Panc1 (cell line): Measurements from ENCODE around the gene ACSBG1. TPM values are rescaled to one million over a fixed set of nuclear protein-coding genes. Genes with fewer than 3 reads are reported as not detected.

ENCODE experiments used
- ATAC-seq: fragments of 200-7000 bp; cut with Tn5 transposase; 2 replicates; pipeline ENCODE4 v1.9.1; 2020; ENCODE audit warnings: mild to moderate bottlenecking, moderate library complexity
- Bru-seq: library from RNA; stranded (reverse); fragments of 400-500 nt; gene quantifications from one replicate; lab custom pipeline; 2021; lab: Mats Ljungman, UMichigan
- BruChase-seq, 2 experiments: library from RNA; stranded (reverse); fragments of 400-500 nt; gene quantifications; one replicate each; lab custom pipeline; 2021; lab: Mats Ljungman, UMichigan
- BruUV-seq: library from RNA; stranded (reverse); fragments of 400-500 nt; replicated peaks from 2 replicates; lab custom pipeline; 2021; lab: Mats Ljungman, UMichigan
- CTCF ChIA-PET: fragments of 300-600 bp; sonication (Branson Sonifier 250); formaldehyde crosslinking; loops from one replicate; lab custom pipeline; 2022; ENCODE audit warnings: antibody characterized with exemption; lab: Charles Lee
- POLR2A ChIA-PET: fragments of 300-600 bp; sonication (Branson Sonifier 250); formaldehyde crosslinking; loops from one replicate; lab custom pipeline; 2022; ENCODE audit warnings: antibody characterized with exemption; lab: Charles Lee
- DNase-seq: peaks from one replicate; pipeline ENCODE4 v3.0.0-alpha.2; 2010; ENCODE audit warnings: low read depth, low spot score
- H3K27ac ChIP-seq: 2 replicates; pipeline ENCODE4 v1.5.1; 2011; ENCODE audit warnings: mild to moderate bottlenecking, low read length, inconsistent platforms
- H3K27me3 ChIP-seq: fragments of 200-500 bp; sonication (Bioruptor generic); 2 replicates; pipeline ENCODE4 v1.6.0; 2014; ENCODE audit warnings: low read length, inconsistent platforms; ENCODE audit not compliant: control insufficient read depth, insufficient read depth
- H3K36me3 ChIP-seq: fragments of 200-500 bp; sonication (Bioruptor generic); 2 replicates; pipeline ENCODE4 v1.5.1; 2014; ENCODE audit warnings: inconsistent platforms, mild to moderate bottlenecking, low read length, moderate library complexity; ENCODE audit not compliant: control insufficient read depth, insufficient read depth
- H3K4me1 ChIP-seq: 2 replicates; pipeline ENCODE4 v1.5.1; 2011; ENCODE audit warnings: inconsistent platforms, mild to moderate bottlenecking, low read length, moderate library complexity; ENCODE audit not compliant: control insufficient read depth, insufficient read depth
- H3K4me3 ChIP-seq, 2 experiments: 2 replicates each; pipeline ENCODE4 v1.5.1; 2011 to 2012; ENCODE audit warnings: low read depth in 2 of 2, low read length in 2 of 2, mild to moderate bottlenecking in 2 of 2, inconsistent platforms in 1 of 2, moderate library complexity in 1 of 2
- H3K9me3 ChIP-seq: fragments of 200-500 bp; sonication (Bioruptor generic); 2 replicates; pipeline ENCODE4 v1.5.1; 2014; ENCODE audit warnings: low read depth, mild to moderate bottlenecking, inconsistent platforms, low read length, moderate library complexity; ENCODE audit not compliant: control insufficient read depth, insufficient read depth
- CTCF ChIP-seq: fragments of 450-650 bp; IDR thresholded peaks from 2 replicates; pipeline ENCODE4 v1.5.1; 2017; ENCODE audit warnings: mild to moderate bottlenecking
- POLR2AphosphoS5 ChIP-seq: IDR thresholded peaks from 2 replicates; pipeline ENCODE4 v1.6.1; 2012; ENCODE audit warnings: mild to moderate bottlenecking, low read depth, low read length, moderate library complexity
- REST ChIP-seq, 2 experiments: IDR thresholded peaks; 2 replicates each; pipeline ENCODE4 v1.6.1; 2011 to 2012; ENCODE audit warnings: low read depth in 2 of 2, control low read depth in 1 of 2, low read length in 1 of 2, mild to moderate bottlenecking in 1 of 2, moderate library complexity in 1 of 2; ENCODE audit not compliant: insufficient read depth in 1 of 2
- SIN3A ChIP-seq: IDR thresholded peaks from 2 replicates; pipeline ENCODE4 v1.6.1; 2012; ENCODE audit warnings: low read depth, mild to moderate bottlenecking, low read length, moderate library complexity, borderline replicate concordance; ENCODE audit not compliant: insufficient read depth
- TCF7L2 ChIP-seq: IDR thresholded peaks from 2 replicates; pipeline ENCODE4 v1.6.1; 2011; ENCODE audit warnings: mild to moderate bottlenecking, low read depth, low read length, inconsistent platforms
- in situ Hi-C: cut with HindIII; loops from 2 replicates; pipeline ENCODE4 v1.10.0; 2016; ENCODE audit warnings: low sequenced_read_pairs, low pct_unique_long_range_greater_than_20kb
- intact Hi-C: fragments of 100-400 bp; cut with micrococcal nuclease; formaldehyde crosslinking; loops from one replicate; pipeline ENCODE4 v1.10.0; 2022; ENCODE audit not compliant: unreplicated experiment
- long read RNA-seq: library from polyadenylated mRNA; unstranded; transcript quantifications from one replicate; pipeline ENCODE4 v2.0.0, GENCODE V29; 2021; ENCODE audit not compliant: unreplicated experiment
- polyA plus RNA-seq: library from polyadenylated mRNA; unstranded; fragments of >200 nt; gene quantifications from one replicate; pipeline ENCODE4 v1.2.1, GENCODE V29; 2012; ENCODE audit warnings: missing spikeins; ENCODE audit not compliant: insufficient read length
- total RNA-seq: library from RNA; stranded (reverse); gene quantifications from one replicate; pipeline ENCODE4 v1.2.1, GENCODE V29; 2021; ENCODE audit not compliant: unreplicated experiment

ACSBG1 gene
- total RNA-seq (0.31 TPM), Bru-seq, nascent RNA (percentile 13 among the genes with signal in this experiment), BruChase-seq, experiment 1, labeled RNA remaining after a 2-hour chase (percentile 15 among the genes with signal in this experiment), BruChase-seq, experiment 2, labeled RNA remaining after a 6-hour chase (percentile 15 among the genes with signal in this experiment)
- 0.21 TPM for polyA plus RNA-seq
- long read RNA-seq, result 0 reads

GRCh38 chr15:78234515-78235040 lies at the start of gene ACSBG1:
Gene ACSBG1, minus strand, starts transcription at chr15:78234565. Its CDS starts 64 bp downstream, at chr15:78234501.
- no peak within 1 kb of the TSS for H3K27ac ChIP-seq
- intact Hi-C loops, result no loop called here
- ChIA-PET POLR2A (no interaction called here), CTCF (no interaction called here)
- ATAC-seq (no peak), DNase-seq (no peak)
- TF ChIP-seq REST (IDR thresholded peaks at IDR 0.05; ENCODE audit: insufficient read depth in 1 of 2, low read depth in 2 of 2, low read length in 1 of 2) (no peak), CTCF (no peak), SIN3A (no peak), POLR2AphosphoS5 (no peak), TCF7L2 (no peak)
- in situ Hi-C loops, result no loop called here
- no peaks in the 10 kb centered on the region for H3K36me3 ChIP-seq
- no peaks in the 10 kb centered on the region for H3K9me3 ChIP-seq
- H3K4me3 ChIP-seq, result no peak within 1 kb of the TSS
- no peaks in the 10 kb centered on the region for H3K4me1 ChIP-seq
- H3K27me3 ChIP-seq, result no peaks in the 10 kb centered on the region
- BruUV-seq, result no TSS peak

GRCh38 chr15:78282324-78282723 lies 48.0 kb upstream of the ACSBG1 start:
- DNase-seq (no peak), ATAC-seq (no peak)
- no peaks in the 10 kb centered on the region for H3K4me1 ChIP-seq
- intact Hi-C loops, result no loop called here
- CTCF ChIA-PET, result no interaction called here
- no peak overlapping the region for H3K4me3 ChIP-seq
- no TSS peak for BruUV-seq
- in situ Hi-C loops, result no loop called here
- POLR2A ChIA-PET, result interaction anchor here (0.6 kb wide), 1 partner anchor 857 kb away, joined by 3 read pairs; no protein-coding TSS in a partner anchor
- no peak overlapping the region for H3K27ac ChIP-seq
- TF ChIP-seq CTCF (no peak), POLR2AphosphoS5 (no peak), SIN3A (no peak), REST (IDR thresholded peaks at IDR 0.05; ENCODE audit: insufficient read depth in 1 of 2, low read depth in 2 of 2, low read length in 1 of 2) (no peak), TCF7L2 (no peak)
- H3K27me3 ChIP-seq, result no peaks in the 10 kb centered on the region
- H3K36me3 ChIP-seq, result peaks cover 10% of the 10 kb centered on the region; the same call in 1 of the 2 replicates
- no peaks in the 10 kb centered on the region for H3K9me3 ChIP-seq
